HCT116 (cell line): ENCODE data around the gene ATP5PO. TPM values are rescaled to one million over a fixed set of nuclear protein-coding genes. Genes with fewer than 3 reads are reported as not detected.

Experiments used
- ATF3 ChIP-seq: IDR thresholded peaks from 2 replicates; pipeline ENCODE4 v1.6.1; 2012
- CBX3 ChIP-seq: IDR thresholded peaks from 2 replicates; pipeline ENCODE4 v1.6.1; 2012; ENCODE audit warnings: low read depth
- EGR1 ChIP-seq: IDR thresholded peaks from 2 replicates; pipeline ENCODE4 v1.6.1; 2012; ENCODE audit warnings: low read depth
- ELF1 ChIP-seq: IDR thresholded peaks from 2 replicates; pipeline ENCODE4 v1.6.1; 2012; ENCODE audit warnings: low read depth, borderline replicate concordance
- EZH2 ChIP-seq: fragments of 200-600 bp; sonication (generic); IDR thresholded peaks from 2 replicates; pipeline ENCODE4 v1.6.1; 2017; ENCODE audit warnings: antibody characterized with exemption, mixed run types
- EZH2phosphoT487 ChIP-seq: fragments of 200-600 bp; IDR thresholded peaks from 2 replicates; pipeline ENCODE4 v1.6.1; 2018; ENCODE audit warnings: antibody characterized with exemption, borderline replicate concordance
- POLR2A ChIP-seq: IDR thresholded peaks from 2 replicates; pipeline ENCODE4 v1.7.0; 2011; ENCODE audit warnings: borderline replicate concordance; ENCODE audit not compliant: insufficient read depth, insufficient read length; ENCODE audit errors: extremely low read depth
- REST ChIP-seq: IDR thresholded peaks from 2 replicates; pipeline ENCODE4 v1.6.1; 2012; ENCODE audit warnings: low read depth
- SIN3A ChIP-seq: IDR thresholded peaks from 2 replicates; pipeline ENCODE4 v1.6.1; 2012; ENCODE audit warnings: low read depth
- SP1 ChIP-seq: IDR thresholded peaks from 2 replicates; pipeline ENCODE4 v1.6.1; 2012; ENCODE audit warnings: low read depth
- SRF ChIP-seq: IDR thresholded peaks from 2 replicates; pipeline ENCODE4 v1.6.1; 2012; ENCODE audit warnings: low read depth
- TCF7L2 ChIP-seq: IDR thresholded peaks from 2 replicates; pipeline ENCODE4 v1.7.0; 2011; ENCODE audit warnings: borderline replicate concordance, inconsistent platforms; ENCODE audit not compliant: insufficient read depth, insufficient read length; ENCODE audit errors: extremely low read depth
- YY1 ChIP-seq: IDR thresholded peaks from 2 replicates; pipeline ENCODE4 v1.6.1; 2011; ENCODE audit warnings: low read length, low read depth, moderate library complexity, mild to moderate bottlenecking; ENCODE audit not compliant: insufficient replicate concordance; ENCODE audit errors: extremely low read depth
- ZBTB33 ChIP-seq: IDR thresholded peaks from 2 replicates; pipeline ENCODE4 v1.6.1; 2011; ENCODE audit warnings: mild to moderate bottlenecking, low read length, moderate library complexity; ENCODE audit not compliant: insufficient replicate concordance; ENCODE audit errors: extremely low read depth
- total RNA-seq: library from RNA; stranded (reverse); gene quantifications from one replicate; pipeline ENCODE4 v1.2.1, GENCODE V29; 2021; ENCODE audit not compliant: unreplicated experiment

The ATP5PO gene
- total RNA-seq, 1 experiment from 2014 or later: 238 TPM

GRCh38 chr21:33947451-33948095 is 32.0 kb upstream of the ATP5PO start (continued):
- TF ChIP-seq REST: peak; percentile 22; the same call in 1 of the 2 replicates
- TF ChIP-seq ZBTB33: no peak
- no peak for TF ChIP-seq ELF1
- TF ChIP-seq CBX3: no peak
- no peak for TF ChIP-seq TCF7L2
- 0 out of 2 replicates have a peak, but pooled peaks have one; percentile 53 for TF ChIP-seq SIN3A
- peak; percentile 47; the same call in 1 of the 2 replicates for TF ChIP-seq SRF
- TF ChIP-seq ATF3: no peak
- no peak for TF ChIP-seq EZH2
- peak; percentile 10 for TF ChIP-seq YY1
- TF ChIP-seq POLR2A: no peak
- TF ChIP-seq EGR1: no peak
- TF ChIP-seq EZH2phosphoT487: no peak
- peak; percentile 88 for TF ChIP-seq SP1
